Fibroblast of skin of left biceps (primary cell): Measurements from ENCODE around the gene CNTNAP1.
"Not testable (repeated sequence)": the region's sequence is repeated elsewhere in the genome, so short reads cannot be mapped to it uniquely, and the experiment has no call there.

Source experiments
- DNase-seq, 2 experiments: peaks; one replicate each; pipeline ENCODE4 v3.0.0-alpha.2; 2013; ENCODE audit warnings: low read depth in 2 of 2

The CNTNAP1 gene

DNA sequence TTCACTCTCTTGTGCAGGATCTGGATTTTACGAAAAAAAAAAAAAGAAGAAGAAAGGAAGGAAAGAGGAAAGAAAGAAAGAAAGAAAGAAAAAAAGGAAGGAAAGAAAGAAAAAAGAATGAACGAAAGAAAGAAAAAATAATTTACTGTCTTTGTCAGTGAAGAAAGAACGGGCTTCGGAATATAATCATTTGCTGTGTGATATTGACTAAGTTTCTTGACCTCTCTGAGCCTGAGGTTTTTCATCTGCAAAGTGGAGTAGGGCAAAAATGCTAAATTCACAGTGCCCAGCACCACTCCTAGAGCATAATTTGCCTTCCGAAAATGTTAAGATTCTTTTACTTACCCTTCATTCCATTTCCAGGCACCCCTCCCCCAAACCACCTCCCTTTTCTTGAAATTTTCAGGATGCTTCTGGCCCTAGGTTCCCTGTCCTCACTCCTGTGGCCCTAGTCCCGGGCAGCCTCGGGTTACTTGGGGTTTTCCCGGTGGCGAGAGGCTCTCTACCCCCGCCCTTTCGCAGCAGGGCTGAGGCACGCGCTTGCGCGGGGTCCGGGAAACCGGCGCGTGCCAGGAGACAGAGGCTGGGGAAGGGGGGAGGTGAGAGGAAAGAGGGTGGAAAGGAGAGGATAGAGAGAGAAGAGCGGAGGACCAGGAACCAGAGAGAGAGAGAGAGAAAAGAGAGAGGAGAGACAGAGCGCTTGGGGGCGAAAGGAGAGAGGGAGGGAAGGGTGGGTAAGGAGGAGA is at the start of gene CNTNAP1:
TSS of gene CNTNAP1 (plus strand) at position 556 of the 746 bp plus-strand sequence. CDS start 299 bp downstream, outside the sequence.
- DNase-seq = peak in 1 of 2 experiments; percentile 58

DNA sequence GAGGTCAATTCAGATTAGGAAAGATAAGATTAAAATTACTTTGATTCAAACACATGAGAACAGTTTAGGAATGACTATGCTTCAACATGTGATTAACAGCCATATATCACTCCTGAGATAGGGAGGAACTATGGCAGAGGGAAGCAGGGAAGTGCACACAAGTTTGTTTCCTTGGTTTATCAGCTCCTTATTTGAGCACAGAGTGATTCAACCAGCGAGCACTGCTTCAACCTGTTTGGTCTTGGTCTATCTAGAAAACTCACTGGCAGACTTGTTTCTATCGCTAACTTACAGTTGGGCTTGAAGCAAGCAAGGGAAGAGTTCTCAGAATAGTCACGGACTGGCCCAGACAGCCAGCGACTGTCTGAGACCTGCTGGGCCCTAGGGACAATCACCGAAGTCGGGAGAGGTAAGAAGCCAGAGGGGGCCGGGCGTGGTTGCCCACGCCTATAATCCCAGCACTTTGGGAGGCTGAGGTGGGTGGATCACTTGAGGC is 49.3 kb upstream of the CNTNAP1 start:
- DNase-seq = no peak

DNA sequence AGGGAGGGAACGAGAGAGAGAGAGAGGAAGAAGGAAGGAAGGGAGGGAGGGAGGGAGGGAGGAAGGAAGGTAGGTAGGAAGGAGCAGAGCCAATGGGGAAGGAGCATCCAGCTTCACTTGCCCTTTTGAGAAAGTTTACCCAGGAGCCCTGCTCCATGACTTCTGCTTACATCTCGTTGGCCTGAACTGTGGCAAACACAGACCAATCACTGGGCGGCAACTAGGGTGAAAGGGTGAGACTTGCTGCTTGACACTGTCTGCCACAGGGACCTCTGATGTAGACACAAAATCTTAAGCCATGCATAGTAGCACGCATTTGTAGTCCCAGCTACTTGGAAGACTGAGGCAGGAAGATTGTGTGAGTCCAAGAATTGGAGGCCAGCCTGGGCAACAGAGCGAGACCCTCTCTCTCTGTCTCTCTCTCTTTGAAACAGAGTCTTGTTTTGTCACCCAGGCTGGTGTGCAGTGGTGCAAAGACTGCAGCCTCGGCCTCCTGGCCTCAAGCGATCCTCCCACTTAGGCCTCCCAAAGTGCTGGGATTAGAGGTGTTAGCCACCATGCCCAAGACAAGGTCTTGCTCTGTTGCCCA is 42.7 kb upstream of the CNTNAP1 start:
- DNase-seq = no peak

GRCh38 chr17:42640121-42640520 is 42.2 kb upstream of the CNTNAP1 start:
- no peak for DNase-seq

DNA sequence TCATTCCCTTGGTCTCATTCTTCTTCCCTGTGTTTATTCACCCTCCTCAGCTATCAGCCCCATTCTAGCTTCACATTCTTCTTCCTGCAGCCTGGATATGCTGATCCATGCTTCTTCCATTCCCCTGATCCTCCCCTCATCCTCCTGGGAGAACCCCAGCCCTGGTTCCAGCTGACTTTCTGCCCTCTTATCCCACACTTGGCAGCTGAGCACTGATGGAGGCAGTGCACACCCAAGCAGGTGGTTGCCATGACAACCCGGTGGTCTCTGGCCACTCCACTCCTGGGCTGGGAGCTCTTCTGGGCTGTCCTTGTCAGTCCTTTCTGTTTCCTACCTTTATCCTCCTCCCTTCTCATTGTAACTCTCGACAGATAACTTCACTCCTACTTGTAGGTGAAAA is 40.0 kb upstream of the CNTNAP1 start:
- no peak for DNase-seq

GRCh38 chr17:42647778-42648177 is 34.6 kb upstream of the CNTNAP1 start:
- DNase-seq = no peak

DNA sequence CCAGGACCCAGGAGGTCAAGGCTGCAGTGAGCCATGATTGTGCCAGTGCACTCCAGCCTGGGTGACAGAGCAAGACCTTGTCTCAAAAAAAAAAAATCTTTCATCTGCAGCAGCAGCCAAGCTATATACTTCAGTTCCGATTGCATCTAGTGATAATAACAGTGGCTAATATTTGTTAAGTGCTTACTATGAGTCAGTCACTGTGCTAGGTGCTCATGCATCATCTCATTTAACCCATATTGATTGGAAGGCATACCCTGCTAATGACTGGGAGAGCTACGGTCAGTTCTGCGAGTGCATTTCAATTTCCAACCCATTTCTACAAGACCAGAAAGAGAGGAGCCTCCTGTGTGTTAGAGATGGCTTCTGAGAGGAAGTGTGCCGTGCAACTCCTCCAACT is 30.9 kb upstream of the CNTNAP1 start:
- DNase-seq = no peak

- peak; percentile 68 to 69 for DNase-seq
These were observed 28.9 kb upstream of the CNTNAP1 start for GRCh38 chr17:42653179-42654124.

- peak; percentile 36 to 37 for DNase-seq
These were observed 26.8 kb upstream of the CNTNAP1 start for GRCh38 chr17:42655528-42655927.

GRCh38 chr17:42657824-42658588 is 24.3 kb upstream of the CNTNAP1 start:
- no peak for DNase-seq

GRCh38 chr17:42659079-42659931 is 23.0 kb upstream of the CNTNAP1 start, which contains the start of gene TUBG2:
Gene TUBG2, plus strand, starts transcription at chr17:42659284. Its CDS starts 220 bp downstream, at chr17:42659504.
- peak; percentile 73 to 76 for DNase-seq

DNA sequence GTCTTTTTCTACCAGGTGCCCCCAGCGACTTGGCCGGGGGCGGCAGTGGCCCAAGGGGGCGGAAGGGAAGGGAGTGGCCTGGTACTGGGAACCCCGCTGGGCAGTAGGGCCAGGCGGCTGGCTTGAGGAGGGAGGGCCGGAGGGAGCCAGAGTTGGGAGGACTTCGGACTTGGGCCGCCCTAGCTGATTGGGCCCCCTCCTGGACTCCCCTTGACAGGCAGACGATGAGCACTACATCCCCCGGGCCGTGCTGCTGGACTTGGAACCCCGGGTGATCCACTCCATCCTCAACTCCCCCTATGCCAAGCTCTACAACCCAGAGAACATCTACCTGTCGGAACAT is 22.4 kb upstream of the CNTNAP1 start:
- not testable (repeated sequence) for DNase-seq

- no peak for DNase-seq
These were observed 21.5 kb upstream of the CNTNAP1 start for GRCh38 chr17:42660692-42661345.

GRCh38 chr17:42665581-42666001 is 16.7 kb upstream of the CNTNAP1 start:
- no peak for DNase-seq

DNA sequence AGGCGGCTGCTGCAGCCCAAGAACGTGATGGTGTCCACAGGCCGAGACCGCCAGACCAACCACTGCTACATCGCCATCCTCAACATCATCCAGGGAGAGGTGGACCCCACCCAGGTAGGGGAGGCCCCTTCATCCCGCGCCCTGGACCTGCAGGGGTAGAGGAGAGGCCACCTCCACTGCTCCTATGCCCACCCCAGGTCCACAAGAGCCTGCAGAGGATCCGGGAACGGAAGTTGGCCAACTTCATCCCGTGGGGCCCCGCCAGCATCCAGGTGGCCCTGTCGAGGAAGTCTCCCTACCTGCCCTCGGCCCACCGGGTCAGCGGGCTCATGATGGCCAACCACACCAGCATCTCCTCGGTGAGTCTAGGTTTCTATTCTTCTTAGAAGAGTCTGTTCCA is 16.2 kb upstream of the CNTNAP1 start:
- DNase-seq = not testable (repeated sequence)

DNA sequence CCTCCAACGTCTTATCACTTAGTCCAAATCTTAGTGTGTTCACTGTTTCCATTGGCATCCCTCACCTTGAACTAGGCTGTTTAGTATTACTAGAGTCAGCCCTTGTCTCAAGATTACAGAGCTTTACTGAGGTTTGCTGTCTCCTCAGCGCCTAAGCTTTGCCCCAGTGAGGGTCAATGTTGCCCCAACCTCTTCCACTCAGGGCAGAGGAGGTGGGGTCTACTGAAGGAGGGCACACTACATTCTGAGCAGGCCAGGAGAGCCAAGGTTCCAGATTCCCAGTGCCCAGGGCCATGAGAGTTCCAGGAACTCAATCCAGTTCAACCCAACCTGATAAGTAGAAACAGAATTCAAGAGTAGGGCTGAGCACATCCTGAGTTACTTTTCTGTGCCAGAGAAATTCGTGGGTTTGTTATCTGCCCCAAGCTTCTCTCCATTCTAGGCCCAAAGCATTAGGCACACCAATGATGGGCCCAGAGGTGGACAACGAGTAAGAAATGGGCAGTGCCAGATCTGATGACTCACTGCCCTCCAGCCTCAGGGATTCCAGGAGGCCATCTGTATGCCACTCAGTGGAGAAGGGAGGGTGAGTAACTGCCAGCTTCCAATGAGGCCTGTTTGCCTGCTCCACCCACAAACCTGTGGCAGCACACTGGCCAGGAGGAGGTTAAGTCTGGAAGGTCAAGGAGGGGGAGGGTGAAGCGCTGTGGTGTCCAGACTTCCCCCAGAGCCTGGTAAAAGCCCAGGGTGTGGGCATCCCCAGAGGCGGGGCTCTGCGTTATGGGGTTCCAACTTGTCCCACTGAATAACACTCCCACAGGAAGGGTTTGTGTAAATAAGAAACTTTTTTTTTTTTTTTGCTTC is 15.0 kb upstream of the CNTNAP1 start:
- DNase-seq = no peak

GRCh38 chr17:42669705-42669976 is 12.7 kb upstream of the CNTNAP1 start:
- DNase-seq = no peak

DNA sequence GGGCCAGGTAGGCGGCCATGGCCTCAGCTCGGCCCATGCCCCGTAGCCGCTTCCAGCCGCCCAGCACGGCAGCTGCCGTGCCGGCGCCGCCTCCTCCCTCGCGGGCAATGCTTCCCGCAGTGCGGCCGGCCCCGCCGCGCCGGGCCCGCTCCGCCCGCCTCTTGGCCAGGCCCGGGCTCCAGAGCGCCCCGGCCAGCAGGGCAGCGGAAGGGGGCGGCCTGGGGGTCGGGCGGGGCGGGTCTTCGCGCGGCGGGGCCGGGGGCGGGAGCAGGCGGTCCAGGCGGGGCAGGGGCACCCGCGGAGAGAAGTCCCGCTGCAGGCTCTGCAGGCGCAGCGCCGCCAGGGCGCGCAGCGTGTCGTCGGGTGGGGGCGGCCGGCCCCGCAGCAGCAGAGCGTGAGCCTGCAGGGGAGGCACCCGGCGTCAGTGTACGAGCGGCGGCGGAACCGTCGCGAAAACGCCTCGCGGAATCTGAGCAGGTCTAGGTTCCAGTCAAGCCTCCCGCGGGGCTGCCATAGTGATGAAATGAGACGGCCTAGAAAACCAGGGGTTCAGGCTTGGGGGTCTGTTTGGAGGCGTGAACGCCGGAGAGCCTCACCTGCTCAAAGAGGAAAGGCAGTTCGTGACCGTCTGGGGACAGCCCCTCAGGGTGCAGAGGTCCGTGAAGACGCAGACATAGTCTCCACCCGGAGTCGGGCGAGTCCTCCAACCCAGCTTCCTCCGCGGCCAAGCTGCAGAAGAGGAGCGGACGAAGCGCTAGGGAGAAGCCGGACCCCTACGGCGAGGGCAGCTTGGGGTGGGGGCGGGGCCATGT is 12.1 kb upstream of the CNTNAP1 start:
- no peak for DNase-seq
